ENCODE measurements around the gene CXCR5.

DNA sequence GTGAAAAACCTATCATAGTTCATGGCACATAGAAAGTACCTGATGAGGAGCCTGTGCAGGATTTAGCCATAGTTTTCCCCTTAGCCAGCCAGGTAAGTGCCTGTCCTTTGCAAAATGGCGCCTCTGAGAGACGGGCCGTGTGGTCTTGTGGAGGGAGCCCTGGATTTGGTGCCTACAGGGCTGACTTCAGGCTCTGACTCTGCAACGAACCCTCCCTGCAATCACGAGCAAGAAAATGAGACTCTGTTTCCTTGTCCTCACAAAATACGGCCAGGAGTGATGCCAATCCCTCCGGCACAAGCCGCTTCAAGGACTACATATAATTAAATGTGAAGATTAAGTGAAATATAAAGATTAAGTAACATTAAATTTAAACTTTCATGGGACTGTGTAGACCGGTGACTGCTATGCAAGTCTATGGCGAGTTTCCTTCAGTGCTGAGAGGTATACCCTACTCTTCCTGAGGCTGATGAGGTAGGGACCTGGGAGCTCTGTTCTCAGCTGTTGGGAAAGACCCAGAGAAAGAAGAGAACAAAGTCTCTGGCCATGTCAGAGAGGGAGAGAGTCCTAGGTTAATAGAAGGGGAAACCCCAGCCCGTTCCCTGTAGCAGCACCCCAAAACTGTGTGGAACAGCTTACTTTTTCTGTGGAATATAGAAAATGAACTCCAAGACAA lies 6.1 kb upstream of the CXCR5 start:
- TF ChIP-seq, protein P1, sequence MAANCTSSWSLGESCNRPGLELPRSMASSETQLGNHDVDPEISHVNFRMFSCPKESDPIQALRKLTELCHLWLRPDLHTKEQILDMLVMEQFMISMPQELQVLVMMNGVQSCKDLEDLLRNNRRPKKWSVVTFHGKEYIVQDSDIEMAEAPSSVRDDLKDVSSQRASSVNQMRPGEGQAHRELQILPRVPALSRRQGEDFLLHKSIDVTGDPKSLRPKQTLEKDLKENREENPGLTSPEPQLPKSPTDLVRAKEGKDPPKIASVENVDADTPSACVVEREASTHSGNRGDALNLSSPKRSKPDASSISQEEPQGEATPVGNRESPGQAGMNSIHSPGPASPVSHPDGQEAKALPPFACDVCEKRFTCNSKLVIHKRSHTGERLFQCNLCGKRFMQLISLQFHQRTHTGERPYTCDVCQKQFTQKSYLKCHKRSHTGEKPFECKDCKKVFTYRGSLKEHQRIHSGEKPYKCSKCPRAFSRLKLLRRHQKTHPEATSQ (tag by site-specific recombination; IDR thresholded peaks at IDR 0.05): no peak
- TF ChIP-seq ZNF274 (IDR thresholded peaks at IDR 0.05; ENCODE audit: low read length) (no peak), ZNF274 (tag by site-specific recombination; IDR thresholded peaks at IDR 0.05; ENCODE audit: borderline replicate concordance) (no peak), INSM2 (tag by site-specific recombination; IDR thresholded peaks at IDR 0.05) (no peak), ZNF174 (tag by site-specific recombination; IDR thresholded peaks at IDR 0.05) (no peak), ATF2 (tag by site-specific recombination; IDR thresholded peaks at IDR 0.05; ENCODE audit: low read depth) (no peak), ZNF138 (tag by site-specific recombination; IDR thresholded peaks at IDR 0.05; ENCODE audit: borderline replicate concordance) (no peak), YY1 (tag by site-specific recombination; IDR thresholded peaks at IDR 0.05) (no peak), ZNF510 (tag by site-specific recombination; IDR thresholded peaks at IDR 0.05; ENCODE audit: insufficient replicate concordance) (no peak), ZNF350 (tag by site-specific recombination; IDR thresholded peaks at IDR 0.05) (no peak), ZNF146 (tag by site-specific recombination; IDR thresholded peaks at IDR 0.05) (no peak), BCL11A (tag by site-specific recombination; IDR thresholded peaks at IDR 0.05; ENCODE audit: low read depth) (no peak)
- TF ChIP-seq, protein P2, sequence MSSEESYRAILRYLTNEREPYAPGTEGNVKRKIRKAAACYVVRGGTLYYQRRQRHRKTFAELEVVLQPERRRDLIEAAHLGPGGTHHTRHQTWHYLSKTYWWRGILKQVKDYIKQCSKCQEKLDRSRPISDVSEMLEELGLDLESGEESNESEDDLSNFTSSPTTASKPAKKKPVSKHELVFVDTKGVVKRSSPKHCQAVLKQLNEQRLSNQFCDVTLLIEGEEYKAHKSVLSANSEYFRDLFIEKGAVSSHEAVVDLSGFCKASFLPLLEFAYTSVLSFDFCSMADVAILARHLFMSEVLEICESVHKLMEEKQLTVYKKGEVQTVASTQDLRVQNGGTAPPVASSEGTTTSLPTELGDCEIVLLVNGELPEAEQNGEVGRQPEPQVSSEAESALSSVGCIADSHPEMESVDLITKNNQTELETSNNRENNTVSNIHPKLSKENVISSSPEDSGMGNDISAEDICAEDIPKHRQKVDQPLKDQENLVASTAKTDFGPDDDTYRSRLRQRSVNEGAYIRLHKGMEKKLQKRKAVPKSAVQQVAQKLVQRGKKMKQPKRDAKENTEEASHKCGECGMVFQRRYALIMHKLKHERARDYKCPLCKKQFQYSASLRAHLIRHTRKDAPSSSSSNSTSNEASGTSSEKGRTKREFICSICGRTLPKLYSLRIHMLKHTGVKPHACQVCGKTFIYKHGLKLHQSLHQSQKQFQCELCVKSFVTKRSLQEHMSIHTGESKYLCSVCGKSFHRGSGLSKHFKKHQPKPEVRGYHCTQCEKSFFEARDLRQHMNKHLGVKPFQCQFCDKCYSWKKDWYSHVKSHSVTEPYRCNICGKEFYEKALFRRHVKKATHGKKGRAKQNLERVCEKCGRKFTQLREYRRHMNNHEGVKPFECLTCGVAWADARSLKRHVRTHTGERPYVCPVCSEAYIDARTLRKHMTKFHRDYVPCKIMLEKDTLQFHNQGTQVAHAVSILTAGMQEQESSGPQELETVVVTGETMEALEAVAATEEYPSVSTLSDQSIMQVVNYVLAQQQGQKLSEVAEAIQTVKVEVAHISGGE (tag by site-specific recombination; conservative IDR thresholded peaks at IDR 0.05; ENCODE audit: low read depth): no peak
- TF ChIP-seq, protein P3, sequence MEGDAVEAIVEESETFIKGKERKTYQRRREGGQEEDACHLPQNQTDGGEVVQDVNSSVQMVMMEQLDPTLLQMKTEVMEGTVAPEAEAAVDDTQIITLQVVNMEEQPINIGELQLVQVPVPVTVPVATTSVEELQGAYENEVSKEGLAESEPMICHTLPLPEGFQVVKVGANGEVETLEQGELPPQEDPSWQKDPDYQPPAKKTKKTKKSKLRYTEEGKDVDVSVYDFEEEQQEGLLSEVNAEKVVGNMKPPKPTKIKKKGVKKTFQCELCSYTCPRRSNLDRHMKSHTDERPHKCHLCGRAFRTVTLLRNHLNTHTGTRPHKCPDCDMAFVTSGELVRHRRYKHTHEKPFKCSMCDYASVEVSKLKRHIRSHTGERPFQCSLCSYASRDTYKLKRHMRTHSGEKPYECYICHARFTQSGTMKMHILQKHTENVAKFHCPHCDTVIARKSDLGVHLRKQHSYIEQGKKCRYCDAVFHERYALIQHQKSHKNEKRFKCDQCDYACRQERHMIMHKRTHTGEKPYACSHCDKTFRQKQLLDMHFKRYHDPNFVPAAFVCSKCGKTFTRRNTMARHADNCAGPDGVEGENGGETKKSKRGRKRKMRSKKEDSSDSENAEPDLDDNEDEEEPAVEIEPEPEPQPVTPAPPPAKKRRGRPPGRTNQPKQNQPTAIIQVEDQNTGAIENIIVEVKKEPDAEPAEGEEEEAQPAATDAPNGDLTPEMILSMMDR (tag by site-specific recombination; IDR thresholded peaks at IDR 0.05): no peak
- TF ChIP-seq, protein P4, sequence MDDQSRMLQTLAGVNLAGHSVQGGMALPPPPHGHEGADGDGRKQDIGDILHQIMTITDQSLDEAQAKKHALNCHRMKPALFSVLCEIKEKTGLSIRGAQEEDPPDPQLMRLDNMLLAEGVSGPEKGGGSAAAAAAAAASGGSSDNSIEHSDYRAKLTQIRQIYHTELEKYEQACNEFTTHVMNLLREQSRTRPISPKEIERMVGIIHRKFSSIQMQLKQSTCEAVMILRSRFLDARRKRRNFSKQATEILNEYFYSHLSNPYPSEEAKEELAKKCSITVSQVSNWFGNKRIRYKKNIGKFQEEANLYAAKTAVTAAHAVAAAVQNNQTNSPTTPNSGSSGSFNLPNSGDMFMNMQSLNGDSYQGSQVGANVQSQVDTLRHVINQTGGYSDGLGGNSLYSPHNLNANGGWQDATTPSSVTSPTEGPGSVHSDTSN (CRISPR knock-in tag; IDR thresholded peaks at IDR 0.05): no peak
